HG03097 (cell line): ENCODE data around the gene TCF3.

Experiments used
- ATAC-seq: cut with Tn5 transposase; IDR thresholded peaks from one replicate; pipeline ENCODE4 v1.9.1; 2021; ENCODE audit not compliant: unreplicated experiment, low FRiP score

The TCF3 gene

GRCh38 chr19:1590641-1591397, 61.6 kb downstream of the TCF3 start:
- ATAC-seq: no peak

GRCh38 chr19:1587872-1588271, 64.5 kb downstream of the TCF3 start:
- ATAC-seq: no peak

- ATAC-seq: no peak
These were observed 67.2 kb downstream of the TCF3 start for GRCh38 chr19:1585243-1585580.

GRCh38 chr19:1584500-1585242, 67.7 kb downstream of the TCF3 start:
- ATAC-seq: no peak

- ATAC-seq: no peak
These were observed 70.2 kb downstream of the TCF3 start for GRCh38 chr19:1582201-1582600.

GRCh38 chr19:1580957-1581356, 71.5 kb downstream of the TCF3 start:
- ATAC-seq: no peak

DNA sequence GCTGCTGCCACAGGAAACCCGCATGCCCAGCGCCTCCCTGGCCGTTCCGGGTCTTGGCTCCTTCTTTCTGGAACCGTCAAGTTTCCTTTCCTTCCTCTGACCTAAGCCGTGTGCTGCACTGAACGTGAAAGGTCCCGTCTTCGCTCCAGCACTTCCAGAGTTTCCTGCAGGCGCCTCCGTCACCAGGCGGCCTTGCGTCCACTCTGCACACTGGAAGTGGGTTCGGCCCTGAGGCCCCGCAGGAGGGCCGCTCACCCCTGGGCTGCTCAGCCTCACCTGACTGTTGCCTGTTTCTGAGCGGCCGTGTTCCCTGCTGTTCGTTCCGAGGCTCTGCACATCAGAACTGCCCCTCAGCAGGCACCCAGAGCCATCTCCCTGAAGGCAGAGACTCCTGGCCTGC, 72.0 kb downstream of the TCF3 start:
- ATAC-seq: no peak

DNA sequence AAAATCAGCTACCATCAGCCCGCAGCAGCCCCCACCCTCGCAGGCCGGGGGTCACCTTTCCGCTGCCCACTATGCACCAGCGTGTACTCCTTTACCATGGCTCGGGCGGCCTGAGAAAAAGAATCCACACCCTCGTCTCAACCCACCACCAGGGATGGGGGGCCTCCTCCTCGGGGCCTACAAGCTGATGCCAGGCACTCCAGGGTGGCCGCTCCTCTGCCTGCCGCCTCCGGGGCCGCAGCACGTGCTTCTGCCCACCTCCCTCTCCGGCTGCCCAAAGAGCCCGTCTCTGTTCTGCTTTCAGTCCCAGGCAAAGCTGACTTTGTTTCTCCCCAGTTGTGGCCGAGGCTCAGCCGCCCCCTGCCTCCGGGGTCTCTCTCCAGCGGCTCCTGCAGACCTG, 73.2 kb downstream of the TCF3 start:
- no peak for ATAC-seq

GRCh38 chr19:1577929-1578618, 74.3 kb downstream of the TCF3 start:
- ATAC-seq: no peak

- ATAC-seq: no peak
These were observed 75.1 kb downstream of the TCF3 start for GRCh38 chr19:1577090-1577928.

DNA sequence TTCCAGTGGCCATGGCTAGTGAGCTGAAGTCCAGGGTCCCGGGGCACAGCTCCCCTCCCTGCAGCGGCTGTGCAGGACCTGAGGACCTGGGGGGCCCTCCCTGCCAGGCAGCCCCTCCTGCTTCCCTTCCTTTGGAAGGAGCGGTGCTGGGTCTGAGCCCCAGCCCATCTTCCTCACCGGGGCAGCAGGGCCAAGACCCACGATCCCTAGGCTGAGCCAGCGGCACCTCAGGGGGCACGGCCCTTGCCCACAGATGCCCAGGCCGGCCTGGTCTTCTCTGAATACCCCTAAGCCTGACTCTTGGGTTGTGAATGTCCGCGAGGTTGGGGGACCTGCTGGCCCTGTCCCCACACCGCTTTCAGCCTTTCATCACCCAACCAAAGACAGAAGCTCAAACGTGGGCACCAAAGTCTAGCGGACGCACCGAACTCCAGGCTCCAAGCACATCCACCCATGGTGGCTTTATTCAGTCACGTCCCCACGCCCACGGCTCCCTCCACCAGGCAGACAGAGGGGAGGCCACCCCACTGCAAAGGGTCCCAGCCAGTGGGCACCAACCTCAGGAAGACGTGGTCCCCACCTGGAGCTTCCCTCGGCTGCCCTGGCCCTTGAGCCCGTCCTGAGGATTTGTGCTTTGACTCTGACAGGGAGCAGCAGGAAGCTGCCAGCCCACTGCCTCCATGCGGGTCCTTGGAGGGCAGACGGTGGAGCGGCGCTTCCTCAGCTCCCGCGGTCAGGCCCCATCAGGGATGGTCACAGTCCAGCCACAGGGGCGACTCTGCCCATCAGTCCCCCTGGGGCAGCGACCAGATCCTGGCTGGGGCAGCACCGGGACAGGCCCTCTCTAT, 75.9 kb downstream of the TCF3 start:
- no peak for ATAC-seq

- no peak for ATAC-seq
These were observed 76.8 kb downstream of the TCF3 start for GRCh38 chr19:1575323-1576241.

GRCh38 chr19:1574354-1575136, 77.9 kb downstream of the TCF3 start:
- ATAC-seq: no peak

- ATAC-seq: no peak
These were observed 79.6 kb downstream of the TCF3 start for GRCh38 chr19:1572795-1573194.

GRCh38 chr19:1571358-1571757, 81.1 kb downstream of the TCF3 start:
- ATAC-seq: no peak

DNA sequence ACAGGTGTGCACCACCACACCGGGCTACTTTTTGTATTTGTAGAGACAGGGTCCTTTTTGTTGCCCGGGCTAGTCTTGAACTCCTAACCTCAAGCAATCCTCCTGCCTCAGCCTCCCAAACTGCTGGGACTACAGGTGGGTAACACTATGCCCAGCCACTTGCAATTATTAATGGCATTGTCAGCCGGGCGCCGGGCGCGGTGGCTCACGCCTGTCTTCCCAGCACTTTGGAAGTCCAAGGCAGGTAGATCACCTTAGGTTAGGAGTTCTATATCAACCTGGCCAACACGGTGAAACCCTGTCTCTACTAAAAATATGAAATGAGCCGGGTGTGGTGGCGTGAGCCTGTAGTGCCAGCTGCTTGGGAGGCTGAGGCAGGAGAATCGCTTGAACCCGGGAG, 81.6 kb downstream of the TCF3 start:
- no peak for ATAC-seq

DNA sequence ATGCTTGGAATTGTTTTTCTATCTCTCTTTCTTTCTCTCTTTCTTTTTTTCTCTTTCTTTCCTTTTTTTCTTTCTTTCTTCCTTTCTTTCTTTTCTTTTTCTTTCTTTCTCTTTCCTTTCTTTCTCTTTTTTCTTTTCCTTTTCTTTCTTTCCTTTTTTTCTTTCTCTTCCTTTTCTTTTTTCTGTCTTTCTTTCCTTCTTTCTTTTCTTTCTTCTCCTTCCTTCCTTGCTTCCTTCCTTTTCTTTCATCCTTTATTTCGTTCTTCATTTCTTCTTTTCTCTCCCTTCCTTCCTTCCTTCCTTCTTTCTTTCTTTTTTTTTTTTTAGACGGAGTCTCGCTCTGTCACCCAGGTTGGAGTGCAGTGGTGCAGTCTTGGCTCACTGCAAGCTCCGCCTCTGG, 82.4 kb downstream of the TCF3 start:
- ATAC-seq: no peak
